H1 (cell line): Measurements from ENCODE around the gene ART5. TPM values are rescaled to one million over a fixed set of nuclear protein-coding genes. Genes with fewer than 3 reads are reported as not detected.

ENCODE experiments used
- CTCF ChIA-PET: fragments of 300-600 bp; sonication (Branson Sonifier 250); formaldehyde crosslinking; loops from one replicate; lab custom pipeline; 2021; ENCODE audit not compliant: partially characterized antibody; lab: Charles Lee
- POLR2A ChIA-PET: fragments of 300-600 bp; sonication (Branson Sonifier 250); formaldehyde crosslinking; loops from one replicate; lab custom pipeline; 2021; ENCODE audit warnings: inconsistent platforms; ENCODE audit not compliant: partially characterized antibody; lab: Charles Lee
- DNase-seq, 2 experiments: peaks; one replicate each; pipeline versions ENCODE4 v3.0.0 to v3.0.0-alpha.2; 2010 to 2022; ENCODE audit warnings: low spot score in 2 of 2, low read depth in 1 of 2, mixed read lengths in 1 of 2
- FAIRE-seq: peaks from 2 replicates; lab custom pipeline; 2011; peaks lifted over from hg19 to GRCh38; lab: Jason Lieb, UNC
- H2AFZ ChIP-seq: 2 replicates; pipeline ENCODE4 v1.8.1; 2012; ENCODE audit warnings: low read length, inconsistent platforms
- H2AK5ac ChIP-seq: 2 replicates; pipeline ENCODE4 v1.6.1; 2013; ENCODE audit warnings: low read depth, low read length
- H2BK120ac ChIP-seq: replicated peaks from 2 replicates; pipeline ENCODE3; 2013; ENCODE audit warnings: low read depth, low read length, inconsistent platforms
- H2BK12ac ChIP-seq: 2 replicates; pipeline ENCODE4 v1.6.1; 2013; ENCODE audit warnings: low read depth, low read length
- H2BK15ac ChIP-seq: 2 replicates; pipeline ENCODE4 v1.6.1; 2013; ENCODE audit warnings: low read length
- H2BK20ac ChIP-seq: 2 replicates; pipeline ENCODE4 v1.6.1; 2013; ENCODE audit warnings: low read length
- H2BK5ac ChIP-seq: 2 replicates; pipeline ENCODE4 v1.6.1; 2013; ENCODE audit warnings: low read depth, low read length
- H3K14ac ChIP-seq: 2 replicates; pipeline ENCODE4 v1.6.1; 2013; ENCODE audit warnings: inconsistent platforms; ENCODE audit not compliant: insufficient read length
- H3K18ac ChIP-seq: 2 replicates; pipeline ENCODE4 v1.6.1; 2013; ENCODE audit warnings: low read length; ENCODE audit errors: extremely low read depth
- H3K23ac ChIP-seq: 2 replicates; pipeline ENCODE4 v1.6.1; 2013; ENCODE audit warnings: inconsistent platforms; ENCODE audit not compliant: insufficient read length
- H3K23me2 ChIP-seq: 2 replicates; pipeline ENCODE4 v1.6.1; 2013; ENCODE audit warnings: low read depth, low read length
- H3K27ac ChIP-seq: 2 replicates; pipeline ENCODE4 v1.6.1; 2011; ENCODE audit warnings: low read depth, low read length, inconsistent platforms
- H3K27me3 ChIP-seq, 4 experiments: replicated peaks in 1 of 4; 1 replicate in 1 of 4; 2 replicates in 3 of 4; pipeline versions ENCODE4 v1.6.1 to v1.8.1; 2011 to 2013; ENCODE audit warnings: low read length in 3 of 4, mild to moderate bottlenecking in 3 of 4, inconsistent platforms in 2 of 4, mixed read lengths in 2 of 4, moderate library complexity in 1 of 4; ENCODE audit not compliant: control insufficient read depth in 3 of 4, insufficient read depth in 3 of 4; ENCODE audit errors: extremely low read depth in 1 of 4
- H3K36me3 ChIP-seq, 4 experiments: 2 replicates each; pipeline versions ENCODE4 v1.6.1 to v1.8.1; 2011 to 2013; ENCODE audit warnings: mild to moderate bottlenecking in 4 of 4, low read length in 3 of 4, moderate library complexity in 2 of 4, control low read depth in 1 of 4, inconsistent platforms in 1 of 4; ENCODE audit not compliant: insufficient read depth in 4 of 4, control insufficient read depth in 2 of 4
- H3K4ac ChIP-seq: replicated peaks from 2 replicates; pipeline ENCODE3; 2013; ENCODE audit warnings: low read length, low read depth, mixed read lengths, inconsistent platforms; ENCODE audit not compliant: insufficient read length
- H3K4me1 ChIP-seq, 4 experiments: replicated peaks in 1 of 4; 1 replicate in 1 of 4; 2 replicates in 3 of 4; pipeline versions ENCODE4 v1.6.1 to v1.8.1; 2011 to 2013; ENCODE audit warnings: low read length in 3 of 4, inconsistent platforms in 2 of 4, mixed read lengths in 1 of 4; ENCODE audit not compliant: insufficient read depth in 4 of 4, control insufficient read depth in 3 of 4
- H3K4me2 ChIP-seq, 2 experiments: 2 replicates each; pipeline versions ENCODE4 v1.6.1 to v1.8.1; 2011 to 2013; ENCODE audit warnings: low read depth in 2 of 2, low read length in 2 of 2, control low read depth in 1 of 2, inconsistent platforms in 1 of 2, mild to moderate bottlenecking in 1 of 2; ENCODE audit not compliant: insufficient read depth in 1 of 2
- H3K4me3 ChIP-seq, 4 experiments: fragments of 200-600, 300-600 bp in 1 of 4; sonication (generic), shearing (Covaris generic), sonication (Bioruptor Twin) in 1 of 4; 2 replicates each; pipeline versions ENCODE4 v1.5.1 to v1.8.1; 2011 to 2016; ENCODE audit warnings: low read length in 4 of 4, low read depth in 3 of 4, control low read depth in 2 of 4, inconsistent platforms in 2 of 4, mild to moderate bottlenecking in 2 of 4, mixed read lengths in 1 of 4, moderate library complexity in 1 of 4; ENCODE audit not compliant: insufficient read depth in 2 of 4; ENCODE audit errors: extremely low read depth in 1 of 4
- H3K56ac ChIP-seq: replicated peaks from 2 replicates; pipeline ENCODE3; 2013; ENCODE audit warnings: low read depth, mild to moderate bottlenecking, mixed read lengths, low read length, inconsistent platforms; ENCODE audit not compliant: insufficient read length
- H3K79me1 ChIP-seq: 2 replicates; pipeline ENCODE4 v1.6.1; 2013; ENCODE audit warnings: low read depth, low read length, control low read depth
- H3K79me2 ChIP-seq, 2 experiments: 2 replicates each; pipeline versions ENCODE4 v1.6.1 to v1.8.1; 2012 to 2013; ENCODE audit warnings: low read length in 2 of 2, mild to moderate bottlenecking in 2 of 2, inconsistent platforms in 1 of 2; ENCODE audit not compliant: insufficient read depth in 2 of 2, control insufficient read depth in 1 of 2
- H3K9ac ChIP-seq, 4 experiments: replicated peaks in 1 of 4; 1 replicate in 1 of 4; 2 replicates in 3 of 4; pipeline versions ENCODE4 v1.6.1 to v1.8.1; 2011 to 2013; ENCODE audit warnings: low read depth in 3 of 4, low read length in 3 of 4, control low read depth in 2 of 4, mild to moderate bottlenecking in 2 of 4, moderate library complexity in 2 of 4, inconsistent platforms in 1 of 4; ENCODE audit errors: extremely low read depth in 1 of 4
- H3K9me3 ChIP-seq, 2 experiments: 2 replicates each; pipeline versions ENCODE4 v1.6.1 to v1.8.1; 2012 to 2013; ENCODE audit warnings: mild to moderate bottlenecking in 2 of 2, moderate library complexity in 2 of 2, control low read depth in 1 of 2, inconsistent platforms in 1 of 2, low read depth in 1 of 2, low read length in 1 of 2, mixed read lengths in 1 of 2; ENCODE audit not compliant: insufficient read depth in 2 of 2
- H4K20me1 ChIP-seq, 2 experiments: replicated peaks in 1 of 2; 2 replicates each; pipeline versions ENCODE3 to v1.8.1; 2011 to 2013; ENCODE audit warnings: inconsistent platforms in 2 of 2, low read length in 2 of 2, mild to moderate bottlenecking in 1 of 2; ENCODE audit not compliant: insufficient read depth in 2 of 2, control insufficient read depth in 1 of 2
- H4K5ac ChIP-seq: 2 replicates; pipeline ENCODE4 v1.6.1; 2013; ENCODE audit warnings: low read length, low read depth, mixed read lengths, inconsistent platforms; ENCODE audit not compliant: insufficient read length
- H4K8ac ChIP-seq: 2 replicates; pipeline ENCODE4 v1.8.0; 2013; ENCODE audit warnings: mild to moderate bottlenecking, moderate library complexity, low read length, inconsistent platforms; ENCODE audit not compliant: insufficient read depth; ENCODE audit errors: extremely low read depth
- H4K91ac ChIP-seq: replicated peaks from 2 replicates; pipeline ENCODE3; 2013; ENCODE audit warnings: low read length, mixed read lengths, inconsistent platforms; ENCODE audit not compliant: insufficient read length
- ATF2 ChIP-seq: IDR thresholded peaks from 2 replicates; pipeline ENCODE4 v1.6.1; 2012; ENCODE audit warnings: low read length, inconsistent platforms
- CHD1 ChIP-seq: IDR thresholded peaks from 2 replicates; pipeline ENCODE4 v1.6.1; 2012; ENCODE audit warnings: low read depth, low read length, improper control_type of control experiment
- CTCF ChIP-seq, 3 experiments: IDR thresholded peaks; 1 replicate in 2 of 3; 2 replicates in 1 of 3; pipeline versions ENCODE4 v1.5.1 to v1.6.1; 2011; ENCODE audit warnings: low read length in 3 of 3, mild to moderate bottlenecking in 3 of 3, inconsistent platforms in 2 of 3, low read depth in 1 of 3, moderate library complexity in 1 of 3; ENCODE audit not compliant: insufficient read depth in 1 of 3; ENCODE audit errors: control extremely low read depth in 1 of 3
- JUN ChIP-seq: IDR thresholded peaks from 2 replicates; pipeline ENCODE4 v1.6.1; 2011; ENCODE audit warnings: low read depth, mild to moderate bottlenecking, improper control_type of control experiment, low read length
- KDM5A ChIP-seq: fragments of 200-600 bp; IDR thresholded peaks from 2 replicates; pipeline ENCODE4 v1.7.1; 2012; ENCODE audit warnings: mild to moderate bottlenecking, low read length, inconsistent platforms, mixed read lengths
- MAFK ChIP-seq: IDR thresholded peaks from 2 replicates; pipeline ENCODE4 v1.6.1; 2012; ENCODE audit warnings: low read depth, mild to moderate bottlenecking, improper control_type of control experiment, low read length
- RAD21 ChIP-seq, 2 experiments: IDR thresholded peaks in 1 of 2; conservative IDR thresholded peaks in 1 of 2; 2 replicates each; pipeline ENCODE4 v1.6.1; 2011; ENCODE audit warnings: low read depth in 2 of 2, low read length in 2 of 2, improper control_type of control experiment in 1 of 2, inconsistent platforms in 1 of 2, mild to moderate bottlenecking in 1 of 2, moderate library complexity in 1 of 2
- TCF12 ChIP-seq: IDR thresholded peaks from 2 replicates; pipeline ENCODE4 v1.6.1; 2011; ENCODE audit warnings: low read depth, mild to moderate bottlenecking, low read length
- WGBS, 2 experiments: shearing (Covaris generic) in 1 of 2; methylation state at CpG; one replicate each; pipeline versions ENCODE4 v1.1.6 to v1.1.7; 2013 to 2015; ENCODE audit warnings: low lambda C conversion rate in 2 of 2, mixed read lengths in 2 of 2, inconsistent platforms in 1 of 2, low coverage in 1 of 2, missing lambda C conversion rate in 1 of 2; ENCODE audit not compliant: insufficient replicate concordance in 2 of 2, insufficient coverage in 1 of 2, insufficient read length in 1 of 2; ENCODE audit errors: extremely low coverage in 1 of 2, missing lambda C conversion rate in 1 of 2; 5-methylcytosine and 5-hydroxymethylcytosine counted together
- polyA plus RNA-seq, 7 experiments: library from polyadenylated mRNA; depleted of rRNA in 3 of 7; stranded (reverse) in 5 of 7; unstranded in 2 of 7; fragments of >200 nt in 5 of 7; fragments of 200-250 nt in 2 of 7; gene quantifications; 1 replicate in 5 of 7; 2 replicates in 1 of 7; 4 replicates in 1 of 7; pipeline versions ENCODE4 v1.2.1 to v1.2.3, GENCODE V29; 2011 to 2013; ENCODE audit warnings: missing spikeins in 2 of 7, mixed read lengths in 2 of 7
- total RNA-seq: library from RNA; stranded (reverse); fragmentation: NEBNext Ultra II Directional; extraction: Animal tissue kit (Norgen Biotek cat#: 25700); gene quantifications from 2 replicates; pipeline ENCODE4 v1.2.1, GENCODE V29; 2021

ART5 gene
- total and polyA plus RNA-seq, 2 of the 8 experiments (the other 6 are each of a cell fraction or from before 2014, with no cell fraction given): 6.0 to 7.5 TPM

- Histone ChIP-seq H2AFZ (no peak overlapping the region), H3K18ac (no peak overlapping the region), H3K27me3 (no peaks in the 10 kb centered on the region)
- TF ChIP-seq MAFK (no peak), CTCF (IDR thresholded peaks at IDR 0.05; ENCODE audit: control extremely low read depth in 1 of 3, insufficient read depth in 1 of 3, low read depth in 1 of 3, low read length in 3 of 3) (peak in 1 of 3 experiments; percentile 3; a peak in 1 of 4 replicates), ATF2 (no peak), TCF12 (no peak), CHD1 (no peak), JUN (no peak), RAD21 (IDR thresholded peaks at IDR 0.05 in 1 of 2, conservative IDR thresholded peaks at IDR 0.05 in 1 of 2; ENCODE audit: low read depth in 2 of 2, low read length in 2 of 2) (0 out of 4 replicates have a peak, but pooled peaks of 1 of the 2 experiments have one; percentile 21), KDM5A (no peak)
- TF ChIP-seq, all 59 proteins: peak for 2
- no peak overlapping the region for H2BK5ac ChIP-seq
- H4K8ac ChIP-seq: no peak overlapping the region
- H4K91ac ChIP-seq: no peak overlapping the region
- no peak overlapping the region for H3K9ac ChIP-seq
- no peak overlapping the region for H3K4me3 ChIP-seq
- H3K14ac ChIP-seq: no peak overlapping the region
- H2BK15ac ChIP-seq: no peak overlapping the region
- H3K79me2 ChIP-seq: no peaks in the 10 kb centered on the region
- CTCF ChIA-PET: interaction anchor here (0.7 to 1.6 kb wide), 5 partner anchors 11 to 74 kb away, joined by 3 to 4 read pairs (median 3); partner anchors contain the start of gene CHRNA10
- peaks cover 0 to 2% of the 10 kb centered on the region in 2 experiments for H4K20me1 ChIP-seq
- H3K4me2 ChIP-seq: no peak overlapping the region
- no peak overlapping the region for H2BK20ac ChIP-seq
- H2BK12ac ChIP-seq: no peak overlapping the region
- H3K36me3 ChIP-seq: peaks cover 37 to 94% (median 78%) of the 10 kb centered on the region in 4 experiments
- 94% methylated on average over 9 of the region's 9 CpGs; no CpG with 5 or more reads in 1 of the 2 experiments for WGBS, 2 experiments
- DNase-seq (no peak), FAIRE-seq (no peak)
- H3K27ac ChIP-seq: no peak overlapping the region
- no peak overlapping the region for H2AK5ac ChIP-seq
- H3K4ac ChIP-seq: no peak overlapping the region
- H3K4me1 ChIP-seq: no peaks in the 10 kb centered on the region
- no peak overlapping the region for H2BK120ac ChIP-seq
- no peak overlapping the region for H4K5ac ChIP-seq
- POLR2A ChIA-PET: interaction anchor here (0.6 to 0.9 kb wide), 2 partner anchors 40 to 113 kb away, joined by 3 read pairs; no protein-coding TSS in a partner anchor
- no peak overlapping the region for H3K56ac ChIP-seq
- no peaks in the 10 kb centered on the region for H3K23me2 ChIP-seq
- no peaks in the 10 kb centered on the region for H3K79me1 ChIP-seq
- H3K23ac ChIP-seq: no peak overlapping the region
- H3K9me3 ChIP-seq: no peaks in the 10 kb centered on the region
These were observed 41.2 kb upstream of the ART5 start for GRCh38 chr11:3683039-3683438.
